HG03378 (cell line): ENCODE data around the gene MUC3A.

Experiments used
- ATAC-seq: cut with Tn5 transposase; IDR thresholded peaks from one replicate; pipeline ENCODE4 v1.9.1; 2021; ENCODE audit warnings: mild to moderate bottlenecking, moderate library complexity; ENCODE audit not compliant: unreplicated experiment

MUC3A gene

GRCh38 chr7:101015626-101016025 is 66.3 kb downstream of the MUC3A start:
- no peak for ATAC-seq

DNA sequence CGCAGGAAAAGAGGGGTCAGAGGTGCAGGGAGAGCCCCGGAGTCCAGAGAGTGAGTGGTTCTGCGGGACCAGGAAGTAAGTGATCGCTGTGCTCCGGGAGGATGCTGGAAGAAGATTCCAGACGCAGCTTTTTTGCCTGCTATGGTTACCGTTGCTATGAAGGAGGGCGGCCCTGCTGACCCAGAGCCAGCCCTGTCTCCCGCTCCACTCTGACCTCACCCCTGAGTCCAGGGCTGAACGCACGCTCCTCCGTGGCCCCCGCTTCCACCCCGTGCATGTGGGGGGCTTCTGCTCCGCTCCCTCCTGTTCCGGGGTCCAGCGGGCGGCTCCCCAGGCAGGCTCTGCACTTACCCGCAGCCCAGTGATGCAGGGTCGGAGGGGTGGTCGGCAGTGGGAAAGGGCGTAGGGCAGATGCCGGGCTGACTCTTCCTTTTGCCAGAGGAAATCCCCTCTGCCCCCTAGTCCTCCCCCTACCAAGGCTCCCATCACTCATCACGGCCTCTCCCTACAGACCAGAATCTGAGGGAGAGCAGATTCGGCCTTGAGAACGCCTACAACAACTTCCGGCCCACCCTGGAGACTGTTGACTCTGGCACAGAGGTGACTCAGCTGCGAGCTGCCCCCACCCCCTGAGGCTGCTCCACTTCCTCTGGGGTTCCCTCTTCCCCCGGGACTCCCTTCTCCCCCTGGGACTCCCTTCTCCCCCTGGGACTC is 67.9 kb downstream of the MUC3A start:
- no peak for ATAC-seq
